Stimulated activated CD4-positive, alpha-beta T cell treated with anti-CD3 and anti-CD28 coated beads, Interleukin-4, amount 100 ng/mL, for 4 hours (primary cell): ENCODE data around the gene MBTPS1.
A peak's percentile ranks its signal among the peaks of the same experiment; 100 is the strongest.

Experiments used
- DNase-seq, 2 experiments: peaks; one replicate each; pipeline ENCODE4 v3.0.0-alpha.2; 2020

Gene MBTPS1

GRCh38 chr16:84096447-84097005, 20.2 kb downstream of the MBTPS1 start:
- DNase-seq: no peak

GRCh38 chr16:84095466-84095865, 21.3 kb downstream of the MBTPS1 start:
- no peak for DNase-seq

- DNase-seq: no peak
Measured at GRCh38 chr16:84093879-84094270, 22.9 kb downstream of the MBTPS1 start.

- DNase-seq: no peak
Measured at GRCh38 chr16:84093120-84093878, 23.4 kb downstream of the MBTPS1 start.

GRCh38 chr16:84091460-84091859, 25.3 kb downstream of the MBTPS1 start:
- DNase-seq: no peak

GRCh38 chr16:84090211-84090610, 26.5 kb downstream of the MBTPS1 start:
- no peak for DNase-seq

GRCh38 chr16:84088695-84089395, 27.9 kb downstream of the MBTPS1 start:
- peak; percentile 13 to 34 for DNase-seq

- no peak for DNase-seq
Measured at GRCh38 chr16:84087466-84088151, 29.1 kb downstream of the MBTPS1 start.

GRCh38 chr16:84087001-84087400, 29.7 kb downstream of the MBTPS1 start:
- DNase-seq: no peak

GRCh38 chr16:84086341-84086740, 30.4 kb downstream of the MBTPS1 start:
- no peak for DNase-seq

GRCh38 chr16:84085773-84086172, 31.0 kb downstream of the MBTPS1 start:
- no peak for DNase-seq

- no peak for DNase-seq
Measured at GRCh38 chr16:84085271-84085667, 31.5 kb downstream of the MBTPS1 start.

GRCh38 chr16:84084570-84085270, 32.0 kb downstream of the MBTPS1 start:
- DNase-seq: peak; percentile 56 to 64

- no peak for DNase-seq
Measured at GRCh38 chr16:84082835-84083569, 33.7 kb downstream of the MBTPS1 start.

- no peak for DNase-seq
Measured at GRCh38 chr16:84082110-84082509, 34.6 kb downstream of the MBTPS1 start.

- no peak for DNase-seq
Measured at GRCh38 chr16:84081446-84081989, 35.2 kb downstream of the MBTPS1 start.

GRCh38 chr16:84080813-84081212, 35.9 kb downstream of the MBTPS1 start:
- no peak for DNase-seq

- no peak for DNase-seq
Measured at GRCh38 chr16:84080378-84080777, 36.4 kb downstream of the MBTPS1 start.

- no peak for DNase-seq
Measured at GRCh38 chr16:84079664-84080063, 37.1 kb downstream of the MBTPS1 start.

GRCh38 chr16:84075376-84075775, 41.4 kb downstream of the MBTPS1 start:
- no peak for DNase-seq

- no peak for DNase-seq
Measured at GRCh38 chr16:84074721-84075120, 42.0 kb downstream of the MBTPS1 start.

- no peak for DNase-seq
Measured at GRCh38 chr16:84072014-84072413, 44.7 kb downstream of the MBTPS1 start.
